ENCODE results near the gene DPRX. TPM values are rescaled to one million over a fixed set of nuclear protein-coding genes. Genes with fewer than 3 reads are reported as not detected.

DPRX gene
- polyA plus RNA-seq, 1 donor from 2014 or later: not detected

DNA sequence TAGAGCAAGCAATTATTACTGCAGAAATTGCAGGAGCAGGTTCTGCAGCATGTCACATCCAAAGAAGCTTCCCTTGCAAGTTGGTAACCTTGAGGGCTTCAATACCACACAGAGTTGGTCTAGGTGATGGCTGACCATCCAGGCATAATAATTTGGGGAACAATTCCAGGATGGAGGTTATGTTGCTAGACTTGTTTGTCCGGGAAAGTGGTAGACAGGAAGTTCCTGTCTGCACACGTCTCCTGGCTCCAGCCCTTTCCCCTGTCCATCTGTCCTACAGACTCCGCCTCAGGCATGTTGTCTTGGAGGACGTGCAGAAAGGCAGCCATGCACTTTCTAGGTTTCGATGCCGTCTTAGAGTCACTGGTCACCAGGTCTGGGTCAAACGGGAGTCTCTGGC, 26.0 kb downstream of the DPRX start:
- no peaks in the 10 kb centered on the region for H3K9me3 ChIP-seq (ENCODE audit: low read length)
- TF ChIP-seq POLR2AphosphoS5 (IDR thresholded peaks at IDR 0.05): no peak
- TF ChIP-seq SMC3 (conservative IDR thresholded peaks at IDR 0.05; ENCODE audit: poor library complexity): no peak
- no peak for TF ChIP-seq MXI1 (conservative IDR thresholded peaks at IDR 0.05; ENCODE audit: poor library complexity, severe bottlenecking)
- TF ChIP-seq TAF1 (IDR thresholded peaks at IDR 0.05; ENCODE audit: low read depth): no peak
- no peak for TF ChIP-seq EZH2 (IDR thresholded peaks at IDR 0.05; ENCODE audit: borderline replicate concordance, insufficient read depth, low read length, poor library complexity, severe bottlenecking)
- TF ChIP-seq, protein P1, sequence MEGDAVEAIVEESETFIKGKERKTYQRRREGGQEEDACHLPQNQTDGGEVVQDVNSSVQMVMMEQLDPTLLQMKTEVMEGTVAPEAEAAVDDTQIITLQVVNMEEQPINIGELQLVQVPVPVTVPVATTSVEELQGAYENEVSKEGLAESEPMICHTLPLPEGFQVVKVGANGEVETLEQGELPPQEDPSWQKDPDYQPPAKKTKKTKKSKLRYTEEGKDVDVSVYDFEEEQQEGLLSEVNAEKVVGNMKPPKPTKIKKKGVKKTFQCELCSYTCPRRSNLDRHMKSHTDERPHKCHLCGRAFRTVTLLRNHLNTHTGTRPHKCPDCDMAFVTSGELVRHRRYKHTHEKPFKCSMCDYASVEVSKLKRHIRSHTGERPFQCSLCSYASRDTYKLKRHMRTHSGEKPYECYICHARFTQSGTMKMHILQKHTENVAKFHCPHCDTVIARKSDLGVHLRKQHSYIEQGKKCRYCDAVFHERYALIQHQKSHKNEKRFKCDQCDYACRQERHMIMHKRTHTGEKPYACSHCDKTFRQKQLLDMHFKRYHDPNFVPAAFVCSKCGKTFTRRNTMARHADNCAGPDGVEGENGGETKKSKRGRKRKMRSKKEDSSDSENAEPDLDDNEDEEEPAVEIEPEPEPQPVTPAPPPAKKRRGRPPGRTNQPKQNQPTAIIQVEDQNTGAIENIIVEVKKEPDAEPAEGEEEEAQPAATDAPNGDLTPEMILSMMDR (IDR thresholded peaks at IDR 0.05; ENCODE audit: poor library complexity, severe bottlenecking): no peak
- TF ChIP-seq, protein P2, sequence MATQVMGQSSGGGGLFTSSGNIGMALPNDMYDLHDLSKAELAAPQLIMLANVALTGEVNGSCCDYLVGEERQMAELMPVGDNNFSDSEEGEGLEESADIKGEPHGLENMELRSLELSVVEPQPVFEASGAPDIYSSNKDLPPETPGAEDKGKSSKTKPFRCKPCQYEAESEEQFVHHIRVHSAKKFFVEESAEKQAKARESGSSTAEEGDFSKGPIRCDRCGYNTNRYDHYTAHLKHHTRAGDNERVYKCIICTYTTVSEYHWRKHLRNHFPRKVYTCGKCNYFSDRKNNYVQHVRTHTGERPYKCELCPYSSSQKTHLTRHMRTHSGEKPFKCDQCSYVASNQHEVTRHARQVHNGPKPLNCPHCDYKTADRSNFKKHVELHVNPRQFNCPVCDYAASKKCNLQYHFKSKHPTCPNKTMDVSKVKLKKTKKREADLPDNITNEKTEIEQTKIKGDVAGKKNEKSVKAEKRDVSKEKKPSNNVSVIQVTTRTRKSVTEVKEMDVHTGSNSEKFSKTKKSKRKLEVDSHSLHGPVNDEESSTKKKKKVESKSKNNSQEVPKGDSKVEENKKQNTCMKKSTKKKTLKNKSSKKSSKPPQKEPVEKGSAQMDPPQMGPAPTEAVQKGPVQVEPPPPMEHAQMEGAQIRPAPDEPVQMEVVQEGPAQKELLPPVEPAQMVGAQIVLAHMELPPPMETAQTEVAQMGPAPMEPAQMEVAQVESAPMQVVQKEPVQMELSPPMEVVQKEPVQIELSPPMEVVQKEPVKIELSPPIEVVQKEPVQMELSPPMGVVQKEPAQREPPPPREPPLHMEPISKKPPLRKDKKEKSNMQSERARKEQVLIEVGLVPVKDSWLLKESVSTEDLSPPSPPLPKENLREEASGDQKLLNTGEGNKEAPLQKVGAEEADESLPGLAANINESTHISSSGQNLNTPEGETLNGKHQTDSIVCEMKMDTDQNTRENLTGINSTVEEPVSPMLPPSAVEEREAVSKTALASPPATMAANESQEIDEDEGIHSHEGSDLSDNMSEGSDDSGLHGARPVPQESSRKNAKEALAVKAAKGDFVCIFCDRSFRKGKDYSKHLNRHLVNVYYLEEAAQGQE (IDR thresholded peaks at IDR 0.05; ENCODE audit: borderline replicate concordance): no peak
- no peak for TF ChIP-seq RAD21 (conservative IDR thresholded peaks at IDR 0.05)
- TF ChIP-seq EP300 (conservative IDR thresholded peaks at IDR 0.05; ENCODE audit: poor library complexity, severe bottlenecking): no peak
- no peaks in the 10 kb centered on the region for H3K27me3 ChIP-seq (ENCODE audit: insufficient read depth, low read depth, low read length)
- no peak overlapping the region for H3K4me2 ChIP-seq (ENCODE audit: low read length)
- no peak overlapping the region for H3K4me3 ChIP-seq (ENCODE audit: low read length)
- H3K9me2 ChIP-seq (ENCODE audit: insufficient read depth, low read length): no peaks in the 10 kb centered on the region
- no peak overlapping the region for H3K9ac ChIP-seq (ENCODE audit: low read length)
- H3K27ac ChIP-seq (ENCODE audit: low read length): no peak overlapping the region
- H4K20me1 ChIP-seq (ENCODE audit: insufficient read depth): no peaks in the 10 kb centered on the region
- no peaks in the 10 kb centered on the region for H3F3A ChIP-seq (ENCODE audit: insufficient read depth, low read length, poor library complexity, severe bottlenecking)
- no peaks in the 10 kb centered on the region for H3K79me2 ChIP-seq (replicated peaks; ENCODE audit: insufficient read depth, low read length)
- no peaks in the 10 kb centered on the region for H3K36me3 ChIP-seq (ENCODE audit: insufficient read depth, low read length)
- no peak overlapping the region for H2AFZ ChIP-seq (ENCODE audit: low read depth, low read length)

DNA sequence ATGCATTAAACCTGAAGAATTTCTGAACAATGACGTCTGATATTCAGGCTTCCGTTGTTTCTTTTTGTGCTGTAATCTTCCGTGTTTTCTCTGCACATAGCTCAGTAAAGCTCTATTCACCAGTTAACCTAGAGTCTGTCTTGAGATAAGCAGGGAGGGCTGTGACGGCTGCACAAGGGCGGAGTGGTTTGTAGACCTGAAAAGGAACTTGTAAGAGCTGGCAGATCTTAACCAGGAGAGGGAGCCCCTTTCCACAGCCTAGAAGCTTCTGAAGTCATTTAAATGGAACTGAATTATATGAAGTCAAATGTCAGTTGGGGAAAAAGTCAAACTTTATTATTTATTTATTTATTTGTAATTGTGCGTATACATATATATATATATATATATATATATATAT, 27.5 kb downstream of the DPRX start:
- H3K27ac ChIP-seq (ENCODE audit: low read length): no peak overlapping the region
- H3F3A ChIP-seq (ENCODE audit: insufficient read depth, low read length, poor library complexity, severe bottlenecking): no peaks in the 10 kb centered on the region
- H3K4me3 ChIP-seq (ENCODE audit: low read length): no peak overlapping the region
- no peak overlapping the region for H2AFZ ChIP-seq (ENCODE audit: low read depth, low read length)
- no peak overlapping the region for H3K4me2 ChIP-seq (ENCODE audit: low read length)
- no peaks in the 10 kb centered on the region for H3K27me3 ChIP-seq (ENCODE audit: insufficient read depth, low read depth, low read length)
- no peaks in the 10 kb centered on the region for H4K20me1 ChIP-seq (ENCODE audit: insufficient read depth)
- H3K79me2 ChIP-seq (replicated peaks; ENCODE audit: insufficient read depth, low read length): no peaks in the 10 kb centered on the region
- no peak overlapping the region for H3K9ac ChIP-seq (ENCODE audit: low read length)
- no peaks in the 10 kb centered on the region for H3K9me2 ChIP-seq (ENCODE audit: insufficient read depth, low read length)
- TF ChIP-seq POLR2AphosphoS5 (IDR thresholded peaks at IDR 0.05): no peak
- TF ChIP-seq, protein P1 (IDR thresholded peaks at IDR 0.05; ENCODE audit: poor library complexity, severe bottlenecking): peak; percentile 35
- no peaks in the 10 kb centered on the region for H3K36me3 ChIP-seq (ENCODE audit: insufficient read depth, low read length)
- no peaks in the 10 kb centered on the region for H3K9me3 ChIP-seq (ENCODE audit: low read length)
